Globus pallidus (tissue), 1 donor: Measurements from ENCODE around the gene HLCS.
A peak's percentile ranks its signal among the peaks of the same experiment; 100 is the strongest.
"Not testable (repeated sequence)": the region's sequence is repeated elsewhere in the genome, so short reads cannot be mapped to it uniquely, and the experiment has no call there.

Experiments used
- DNase-seq: peaks from one replicate; pipeline ENCODE4 v3.0.0-alpha.2; 2015; ENCODE audit warnings: low spot score

Gene HLCS

DNA sequence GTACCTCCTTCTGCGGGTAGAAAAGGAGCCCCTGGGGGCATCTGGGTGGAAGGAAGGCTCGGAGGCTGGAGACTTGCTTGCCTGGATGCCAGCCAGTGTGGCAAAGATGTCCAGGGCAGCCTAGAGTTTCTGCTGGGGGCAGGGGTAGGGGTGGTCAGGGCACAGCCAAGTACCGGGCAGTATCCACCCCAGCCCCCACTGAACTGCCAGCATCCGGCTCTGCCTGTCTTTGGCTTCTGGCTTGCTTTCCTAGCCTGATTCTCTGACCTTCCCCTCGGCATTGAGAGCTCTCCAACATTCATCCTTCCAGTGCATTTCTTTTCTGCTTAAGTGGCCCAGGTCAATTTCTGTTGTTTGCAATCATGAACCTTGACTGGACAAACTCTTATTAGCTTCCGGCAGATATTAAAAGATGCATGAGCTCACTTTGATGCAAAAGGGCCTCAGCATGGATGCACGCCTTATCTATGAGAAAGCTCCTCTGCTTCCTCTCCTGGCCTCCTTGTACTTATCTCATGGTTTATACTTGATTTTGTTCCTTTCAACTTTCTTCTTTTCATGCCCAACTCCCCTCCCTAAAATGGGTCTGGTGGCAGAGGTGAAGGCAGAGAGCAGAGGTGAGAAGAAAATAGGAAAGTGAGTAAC, 116.9 kb downstream of the HLCS start:
- DNase-seq, result peak; percentile 74

DNA sequence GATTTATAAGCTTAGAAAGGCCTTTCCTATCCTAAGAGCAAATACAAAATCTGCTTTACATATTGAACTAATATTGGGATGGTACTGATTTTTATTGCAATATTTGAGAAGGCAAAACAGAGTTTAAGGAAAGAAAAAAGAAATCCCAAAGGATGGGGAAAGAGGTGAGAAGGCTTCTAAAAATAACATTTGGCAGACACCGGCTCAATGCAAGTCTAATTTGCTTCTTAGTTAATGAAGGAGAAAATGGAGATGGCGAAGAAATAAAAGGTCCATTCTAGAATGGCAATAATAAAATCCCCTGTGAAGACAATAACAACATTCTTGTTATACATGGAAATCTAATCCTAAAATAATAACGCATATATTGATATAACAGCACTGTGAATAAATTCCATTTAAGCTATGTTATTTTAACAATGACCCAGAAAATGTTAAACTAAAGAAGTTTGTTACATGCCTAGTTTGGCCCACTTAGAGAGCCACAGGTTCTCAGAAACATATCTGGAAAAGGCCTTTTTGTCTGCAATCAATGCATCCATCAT, 117.7 kb downstream of the HLCS start:
- peak; percentile 51 for DNase-seq

DNA sequence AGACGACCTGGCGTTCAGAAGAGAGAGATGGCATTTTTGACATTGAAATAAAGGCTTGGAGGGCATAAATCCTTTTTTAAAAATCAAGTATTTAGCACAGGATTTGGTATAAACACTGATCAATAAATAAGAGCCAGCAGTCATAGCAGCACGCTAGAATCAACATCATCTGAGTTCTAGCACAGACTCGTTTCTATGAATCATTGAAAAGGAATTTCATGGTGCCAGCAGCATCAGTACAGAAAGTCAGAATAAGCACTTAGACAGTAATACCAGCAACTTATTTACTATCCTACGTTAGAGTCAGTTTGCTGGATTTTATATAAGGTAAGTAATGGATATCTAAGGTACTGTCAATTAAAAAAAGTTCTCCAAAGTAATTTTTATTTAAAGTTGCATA, 119.3 kb downstream of the HLCS start:
- peak; percentile 50 for DNase-seq

DNA sequence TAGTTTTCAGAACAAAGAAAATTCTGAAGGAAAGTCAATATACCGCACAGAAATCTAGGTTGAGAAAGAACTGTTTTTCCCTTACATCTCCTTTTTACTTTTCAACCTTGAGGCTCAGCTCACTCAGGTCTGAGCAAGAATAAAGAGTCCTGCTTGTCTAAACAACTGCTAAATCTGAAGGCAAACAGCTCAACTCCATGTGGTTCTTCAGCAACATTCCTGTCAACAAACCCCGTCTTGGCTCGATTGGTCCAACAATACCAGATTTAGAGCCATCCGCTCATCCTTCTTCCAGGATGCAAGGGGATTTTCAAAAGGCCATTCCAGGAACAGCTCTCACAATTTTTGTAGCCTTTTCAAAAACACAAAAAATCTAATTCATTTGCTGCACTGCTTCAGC, 119.8 kb downstream of the HLCS start:
- peak; percentile 18 for DNase-seq

- no peak for DNase-seq
These were observed 120.7 kb downstream of the HLCS start for GRCh38 chr21:36845790-36846189.

DNA sequence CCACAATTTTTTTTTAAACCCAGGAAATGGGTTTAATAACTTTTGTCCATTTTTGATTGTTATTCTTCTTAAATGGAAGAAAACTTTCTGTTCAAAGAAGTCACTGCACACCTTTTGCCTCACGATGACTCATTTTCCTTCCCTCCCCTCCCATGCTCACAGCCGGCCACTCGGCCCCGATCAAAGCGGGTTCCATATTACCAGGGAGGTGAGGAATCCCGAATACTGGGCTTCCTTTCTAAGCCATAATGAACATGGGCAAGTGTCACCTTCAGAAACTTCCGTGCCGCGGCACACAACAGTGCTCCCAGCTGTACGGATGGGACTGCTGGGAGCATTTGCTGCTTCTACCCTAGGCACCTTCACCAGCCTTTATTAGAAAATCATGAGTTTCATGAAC, 121.4 kb downstream of the HLCS start:
- no peak for DNase-seq

DNA sequence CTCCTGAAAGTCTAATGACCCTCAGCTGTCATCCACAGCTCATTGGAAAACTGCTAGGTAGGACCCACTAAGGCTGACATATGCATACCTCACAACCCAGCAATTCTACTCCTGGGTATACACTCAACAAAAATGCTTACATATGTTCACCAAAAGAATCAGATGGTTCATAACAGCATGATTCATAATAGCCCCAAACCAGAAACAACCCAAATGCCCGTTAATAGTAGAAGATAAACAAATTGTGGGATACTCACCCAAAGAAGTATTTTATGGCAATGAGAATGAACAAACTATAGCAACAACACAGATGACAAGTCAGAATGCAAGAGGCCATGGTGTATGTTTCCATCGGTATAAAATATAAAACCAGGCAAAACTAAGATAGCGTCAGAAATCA, 124.6 kb downstream of the HLCS start:
- no peak for DNase-seq

- no peak for DNase-seq
These were observed 126.7 kb downstream of the HLCS start for GRCh38 chr21:36839735-36840134.

DNA sequence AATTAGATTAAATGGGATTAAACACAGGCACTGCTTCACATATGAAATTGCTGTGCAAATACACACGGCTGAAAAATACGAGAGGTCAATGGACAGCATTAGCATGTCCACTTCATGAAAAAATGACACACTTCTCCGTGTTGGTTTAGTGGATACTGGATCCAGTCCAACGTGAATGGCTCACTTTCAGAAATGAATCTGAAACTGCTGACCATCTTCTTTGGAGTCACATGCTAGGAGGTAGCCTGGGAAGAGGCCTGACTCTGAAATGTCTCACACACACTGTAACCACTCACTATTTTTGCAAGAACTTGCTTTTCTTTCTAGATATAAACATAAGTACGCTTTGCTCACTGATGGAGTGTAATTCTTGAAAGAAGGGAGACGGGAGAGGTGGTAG, 127.3 kb downstream of the HLCS start:
- no peak for DNase-seq

DNA sequence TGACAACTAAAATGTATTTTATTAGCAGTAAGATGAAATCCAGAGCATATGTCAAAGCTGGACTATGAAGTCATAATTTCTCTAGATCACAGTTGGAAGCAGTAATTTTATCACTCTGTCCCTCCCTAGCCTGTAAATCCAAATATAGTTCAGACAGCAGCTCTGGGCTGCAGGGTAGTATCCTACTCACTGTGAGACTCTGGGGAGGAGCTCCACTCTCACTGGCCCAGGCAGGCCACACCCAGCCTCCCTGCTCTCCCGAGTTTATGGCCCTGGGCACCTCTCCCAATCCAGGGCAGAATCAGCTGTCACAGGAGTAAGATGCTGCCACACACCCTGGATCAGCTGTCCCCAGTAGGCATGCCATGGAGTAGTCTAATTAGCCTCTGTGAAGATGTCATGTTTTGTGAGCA, 131.1 kb downstream of the HLCS start:
- DNase-seq, result no peak

DNA sequence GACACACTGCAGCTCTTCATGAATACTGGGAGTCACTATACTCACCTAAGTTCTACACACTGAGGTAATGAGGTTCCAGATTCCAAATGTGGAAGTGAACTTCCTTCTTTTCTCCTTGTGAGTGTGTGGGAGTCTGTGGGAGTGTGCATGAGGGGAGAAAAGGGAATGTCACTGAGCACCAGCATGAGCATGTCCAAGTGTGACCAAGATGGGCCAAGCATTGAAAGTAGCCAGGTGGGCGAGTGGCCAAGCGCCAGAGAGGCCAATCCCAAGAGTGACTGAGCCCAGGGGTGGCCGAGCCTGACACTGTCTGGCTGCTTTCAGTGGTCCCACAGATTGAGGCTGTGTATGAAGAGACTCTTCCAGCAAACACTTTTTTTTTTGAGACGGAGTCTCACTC, 132.3 kb downstream of the HLCS start:
- no peak for DNase-seq

DNA sequence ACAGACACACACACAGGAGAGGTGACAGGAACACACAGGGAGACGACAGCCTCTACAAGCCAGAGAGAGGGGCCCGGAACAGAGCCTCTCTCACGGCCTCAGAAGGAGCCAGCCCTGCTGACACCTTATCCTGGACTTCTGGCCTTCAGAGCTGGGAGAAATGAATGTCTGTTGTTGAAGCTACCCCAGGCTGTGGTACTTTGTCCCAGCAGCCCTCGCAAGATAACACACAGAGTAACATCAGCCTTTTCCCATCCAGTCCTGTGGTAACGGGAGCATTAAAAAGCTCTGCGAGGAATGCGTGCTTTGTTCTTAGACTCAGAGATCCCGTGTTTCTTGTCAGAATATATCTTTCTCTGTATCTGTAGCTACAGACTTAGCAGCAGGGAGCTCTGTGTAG, 136.4 kb downstream of the HLCS start:
- DNase-seq, result no peak

GRCh38 chr21:36828891-36829515, 137.5 kb downstream of the HLCS start:
- DNase-seq, result no peak

DNA sequence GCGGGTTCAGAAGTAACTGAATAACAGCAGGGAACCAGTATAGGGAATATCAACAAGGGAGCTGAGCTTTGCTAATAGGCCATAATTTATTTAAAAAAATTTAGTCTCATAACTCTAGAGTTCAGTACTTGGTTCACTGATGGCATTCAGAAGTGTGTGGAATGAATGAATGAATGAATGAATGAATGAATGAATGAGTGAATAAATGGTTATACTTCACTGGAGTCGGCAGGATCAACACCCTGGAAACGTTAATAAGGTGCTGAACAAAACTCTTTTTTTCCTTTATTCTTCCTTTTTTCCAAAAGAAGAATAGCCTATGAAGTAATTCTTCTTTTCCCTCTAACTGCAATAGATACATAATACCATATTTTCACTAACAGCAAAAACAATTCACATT, 138.3 kb downstream of the HLCS start:
- no peak for DNase-seq

GRCh38 chr21:36825658-36826057, 140.8 kb downstream of the HLCS start:
- DNase-seq, result no peak

- DNase-seq, result no peak
These were observed 145.5 kb downstream of the HLCS start for GRCh38 chr21:36821032-36821299.

GRCh38 chr21:36820176-36821031, 146.1 kb downstream of the HLCS start:
- no peak for DNase-seq

GRCh38 chr21:36817732-36818450, 148.6 kb downstream of the HLCS start:
- no peak for DNase-seq

DNA sequence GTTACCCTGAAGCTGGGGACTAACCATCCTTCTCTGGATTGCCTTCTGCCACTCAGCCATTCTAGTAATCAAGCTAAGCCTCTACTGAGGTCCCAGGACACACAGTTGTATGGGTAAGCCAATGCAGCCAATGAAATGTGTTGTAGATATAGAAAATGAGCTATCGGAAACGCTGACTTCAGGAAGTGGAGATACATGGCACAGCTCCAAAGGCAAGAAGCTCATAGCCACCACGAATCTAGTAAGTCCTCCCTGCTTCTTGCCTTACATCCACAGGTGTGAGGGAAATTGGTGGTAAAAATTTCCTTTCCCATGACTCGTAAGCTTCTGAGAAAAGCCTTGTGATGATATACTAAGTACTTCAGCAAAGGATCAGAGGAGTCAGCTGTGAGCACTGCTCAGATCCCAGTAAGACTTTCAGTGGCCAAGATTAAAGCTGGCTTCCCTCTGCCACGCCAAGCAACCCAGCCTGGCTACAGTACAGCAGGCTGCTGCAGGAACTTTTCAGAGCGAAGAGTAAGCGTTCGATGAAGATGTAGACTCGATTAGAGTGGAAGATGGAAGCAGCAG, 149.8 kb downstream of the HLCS start:
- no peak for DNase-seq

- not testable (repeated sequence) for DNase-seq
These were observed 150.4 kb downstream of the HLCS start for GRCh38 chr21:36816026-36816425.

- no peak for DNase-seq
These were observed 151.2 kb downstream of the HLCS start for GRCh38 chr21:36815284-36815683.

- DNase-seq, result no peak
These were observed 153.4 kb downstream of the HLCS start for GRCh38 chr21:36813052-36813451.
